HepG2 (cell line): ENCODE data around the gene CNTRL. TPM values are rescaled to one million over a fixed set of nuclear protein-coding genes. Genes with fewer than 3 reads are reported as not detected.

Experiments used
- ETS1 ChIP-seq: sonication (generic); formaldehyde crosslinking; IDR thresholded peaks from 2 replicates; pipeline ENCODE4 v1.4.0; 2020; ENCODE audit warnings: missing genetic modification reagents
- ETV5 ChIP-seq: IDR thresholded peaks from 2 replicates; pipeline ENCODE4 v1.6.1; 2018; ENCODE audit warnings: missing biosample characterization, missing genetic modification reagents, inconsistent platforms, borderline replicate concordance
- GABPA ChIP-seq, 2 experiments: IDR thresholded peaks; 2 replicates each; pipeline ENCODE4 v1.6.1; 2011 to 2016; ENCODE audit warnings: low read depth in 2 of 2, low read length in 1 of 2, missing biosample characterization in 1 of 2, missing genetic modification characterization in 1 of 2
- IRF9 ChIP-seq: sonication (generic); formaldehyde crosslinking; IDR thresholded peaks from 2 replicates; pipeline ENCODE4 v1.8.0; 2022; ENCODE audit warnings: missing genetic modification reagents, mild to moderate bottlenecking, borderline replicate concordance
- NFE2L2 ChIP-seq: fragments of 150-350 bp; IDR thresholded peaks from 2 replicates; pipeline ENCODE4 v1.6.1; 2014; ENCODE audit warnings: low read length
- NFKBIZ ChIP-seq: IDR thresholded peaks from 2 replicates; pipeline ENCODE4 v1.6.1; 2018; ENCODE audit warnings: missing genetic modification reagents, missing compliant biosample characterization
- PHF8 ChIP-seq: sonication (generic); formaldehyde crosslinking; IDR thresholded peaks from 2 replicates; pipeline ENCODE4 v1.5.0; 2020; ENCODE audit warnings: missing genetic modification reagents
- SNAPC5 ChIP-seq: sonication (generic); formaldehyde crosslinking; IDR thresholded peaks from 2 replicates; pipeline ENCODE4 v1.8.1; 2023; ENCODE audit warnings: mild to moderate bottlenecking, missing genetic modification reagents, borderline replicate concordance
- SOX6 ChIP-seq, 2 experiments: fragments of 450-650 bp in 1 of 2; sonication (generic) in 1 of 2; formaldehyde crosslinking in 1 of 2; IDR thresholded peaks; 2 replicates each; pipeline versions ENCODE4 v1.4.0 to v1.6.1; 2017 to 2020; ENCODE audit warnings: antibody characterized with exemption in 1 of 2, mild to moderate bottlenecking in 1 of 2, missing genetic modification reagents in 1 of 2
- SSRP1 ChIP-seq: IDR thresholded peaks from 2 replicates; pipeline ENCODE4 v1.6.1; 2016; ENCODE audit warnings: control low read depth
- TFAP4 ChIP-seq: sonication (generic); IDR thresholded peaks from 2 replicates; pipeline ENCODE4 v1.6.1; 2016; ENCODE audit warnings: low read depth, borderline replicate concordance
- ZMYM3 ChIP-seq: sonication (generic); formaldehyde crosslinking; IDR thresholded peaks from 2 replicates; pipeline ENCODE4 v1.5.1; 2020; ENCODE audit warnings: mild to moderate bottlenecking, missing genetic modification reagents
- ZNF275 ChIP-seq: sonication (generic); formaldehyde crosslinking; IDR thresholded peaks from 2 replicates; pipeline ENCODE4 v1.8.0; 2022; ENCODE audit warnings: missing genetic modification reagents, mild to moderate bottlenecking, inconsistent platforms, borderline replicate concordance
- ZNF33B ChIP-seq: sonication (generic); formaldehyde crosslinking; IDR thresholded peaks from 2 replicates; pipeline ENCODE4 v1.5.1; 2020; ENCODE audit warnings: mild to moderate bottlenecking, missing genetic modification reagents
- ZNF609 ChIP-seq: sonication (generic); formaldehyde crosslinking; IDR thresholded peaks from 2 replicates; pipeline ENCODE4 v1.4.0; 2020; ENCODE audit warnings: mild to moderate bottlenecking, missing genetic modification reagents, borderline replicate concordance
- ZNF788 ChIP-seq: sonication (generic); formaldehyde crosslinking; IDR thresholded peaks from 2 replicates; pipeline ENCODE4 v1.5.0; 2020; ENCODE audit warnings: mild to moderate bottlenecking, missing genetic modification reagents, borderline replicate concordance
- polyA plus RNA-seq, 8 experiments: library from polyadenylated mRNA; depleted of rRNA in 3 of 8; stranded (reverse) in 7 of 8; unstranded in 1 of 8; fragments of >200 nt; fragmentation: Illumina TruSeq in 4 of 8; extraction: Trizol in 4 of 8; gene quantifications; 2 replicates each; pipeline versions ENCODE4 v1.2.1 to v1.2.3, GENCODE V29; 2011 to 2016; ENCODE audit warnings: low read depth in 4 of 8, missing spikeins in 1 of 8, mixed read lengths in 1 of 8; ENCODE audit not compliant: insufficient read depth in 1 of 8
- total RNA-seq, 5 experiments: library from RNA; depleted of rRNA; stranded (reverse); fragments of >200 nt; fragmentation: Illumina TruSeq; extraction: Trizol; gene quantifications; 2 replicates each; pipeline ENCODE4 v1.2.3, GENCODE V29; 2016; ENCODE audit warnings: low read depth in 1 of 5

Gene CNTRL
- total and polyA plus RNA-seq, 2 of the 13 experiments (the other 11 are each of a cell fraction or from before 2014, with no cell fraction given), result 7.5 to 11.8 TPM

- TF ChIP-seq ETS1 (0 out of 2 replicates have a peak, but pooled peaks have one; percentile 50), ZMYM3 (peak; percentile 56; the same call in 1 of the 2 replicates), ZNF788 (CRISPR knock-in tag) (peak; percentile 94), ZNF609 (CRISPR knock-in tag) (peak; percentile 67), ETV5 (CRISPR knock-in tag) (peak; percentile 87), SNAPC5 (CRISPR knock-in tag) (no peak), PHF8 (CRISPR knock-in tag) (peak; percentile 98), ZNF275 (CRISPR knock-in tag) (peak; percentile 95; the same call in 1 of the 2 replicates), SSRP1 (CRISPR knock-in tag) (no peak), NFKBIZ (CRISPR knock-in tag) (peak; percentile 87), ZNF33B (CRISPR knock-in tag) (peak; percentile 95), NFE2L2 (no peak), SOX6 (IDR thresholded peaks at IDR 0.05) (no peak), SOX6 (CRISPR knock-in tag; IDR thresholded peaks at IDR 0.05) (peak; percentile 61), TFAP4 (no peak), IRF9 (CRISPR knock-in tag) (peak; percentile 99), GABPA (IDR thresholded peaks at IDR 0.05; ENCODE audit: low read depth, low read length) (peak; percentile 27; the same call in 1 of the 2 replicates), GABPA (CRISPR knock-in tag; IDR thresholded peaks at IDR 0.05; ENCODE audit: low read depth) (peak; percentile 57)
Observed at GRCh38 chr9:121074370-121075250, at the start of gene CNTRL (continued).
